ENCODE data around the gene AACS.
"Not testable (repeated sequence)": the region's sequence is repeated elsewhere in the genome, so short reads cannot be mapped to it uniquely, and the experiment has no call there.

The AACS gene

DNA sequence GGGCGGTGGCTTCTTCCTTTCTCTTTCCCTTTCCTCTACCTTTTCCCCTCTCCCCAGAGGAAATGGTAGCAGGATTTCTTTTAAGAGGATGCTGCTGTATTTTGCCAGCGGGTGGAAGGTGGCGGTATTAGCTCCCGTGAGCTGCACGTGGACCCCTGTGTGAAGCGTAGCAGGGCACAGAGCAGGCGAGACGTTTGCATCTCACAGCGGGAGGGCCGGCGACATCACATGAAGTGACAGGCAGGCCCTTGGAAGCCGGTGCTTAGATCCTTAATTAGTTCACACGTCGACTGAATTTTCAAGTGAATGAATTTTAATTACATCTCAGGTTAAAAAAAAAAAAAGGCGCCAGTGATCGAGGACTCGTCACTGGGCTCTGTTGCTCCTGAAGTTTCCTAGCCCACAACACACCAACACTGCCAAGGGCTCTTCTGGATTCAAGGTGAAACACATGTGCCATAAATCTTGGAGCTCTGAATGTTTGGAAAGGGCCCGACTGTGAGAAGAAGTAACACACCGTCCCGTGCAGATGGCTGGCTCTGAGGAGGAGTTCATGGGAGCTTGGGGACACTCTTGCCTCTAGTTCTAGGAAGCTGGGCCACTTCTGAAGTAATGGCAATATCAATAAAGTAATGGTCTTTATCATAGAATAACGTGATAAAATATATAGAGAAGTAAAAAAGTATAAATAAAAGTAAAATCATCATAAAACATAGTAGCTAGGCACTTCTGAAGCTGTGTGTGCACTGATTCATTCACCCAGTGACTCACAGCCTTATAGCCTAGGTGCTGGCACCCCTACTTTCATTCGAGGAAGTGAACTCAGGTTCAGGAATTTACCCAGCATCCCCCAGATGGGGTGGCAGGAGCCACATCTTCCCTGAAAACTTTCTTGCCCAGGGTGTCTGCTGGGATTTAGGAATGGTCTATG lies 75.3 kb downstream of the AACS start:
- peaks cover 12% of the 10 kb centered on the region for H3K4me1 ChIP-seq (ENCODE audit: insufficient read depth, insufficient read length)
- H3K4me3 ChIP-seq (ENCODE audit: insufficient read length, low read depth): no peak overlapping the region
- TF ChIP-seq YY1 (IDR thresholded peaks at IDR 0.05; ENCODE audit: insufficient read depth, insufficient read length) (no peak), SUZ12 (IDR thresholded peaks at IDR 0.05; ENCODE audit: extremely low read depth, insufficient read depth, insufficient read length) (no peak), ZNF274 (IDR thresholded peaks at IDR 0.05; ENCODE audit: low read depth, low read length) (no peak)
- DNase-seq (ENCODE audit: low read depth, low spot score): no peak
- no peak overlapping the region for H3K9ac ChIP-seq (ENCODE audit: insufficient read length, low read depth)
- H3K27me3 ChIP-seq (ENCODE audit: insufficient read depth, insufficient read length): no peaks in the 10 kb centered on the region
- H3K9me3 ChIP-seq (ENCODE audit: insufficient read depth, low read length): no peaks in the 10 kb centered on the region; the same call in 1 of the 2 replicates
- peaks cover 36% of the 10 kb centered on the region for H3K36me3 ChIP-seq (ENCODE audit: insufficient read depth, insufficient read length, low read length)

DNA sequence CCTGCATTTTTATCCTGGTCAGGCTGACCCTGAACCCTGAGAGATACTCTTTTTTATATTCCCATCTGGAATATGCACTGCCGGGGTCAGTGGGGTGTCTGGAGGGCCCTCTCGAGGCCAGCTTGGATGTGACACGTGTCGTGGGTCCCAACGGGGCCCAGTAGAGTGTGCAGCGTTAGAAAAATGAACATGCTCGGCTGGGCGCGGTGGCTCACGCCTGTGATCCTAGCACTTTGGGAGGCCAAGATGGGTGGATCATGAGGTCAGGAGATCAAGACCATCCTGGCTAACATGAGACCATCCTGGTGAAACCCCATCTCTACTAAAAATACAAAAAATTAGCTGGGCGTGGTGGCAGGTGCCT lies 76.0 kb downstream of the AACS start:
- H3K9ac ChIP-seq (ENCODE audit: insufficient read length, low read depth); H3K4me3 ChIP-seq (ENCODE audit: insufficient read length, low read depth); H3K27me3 ChIP-seq (ENCODE audit: insufficient read depth, insufficient read length); H3K9me3 ChIP-seq (ENCODE audit: insufficient read depth, low read length); DNase-seq (ENCODE audit: low read depth, low spot score): not testable (repeated sequence)
- Histone ChIP-seq H3K36me3 (ENCODE audit: insufficient read depth, insufficient read length, low read length) (peaks cover 32% of the 10 kb centered on the region), H3K4me1 (ENCODE audit: insufficient read depth, insufficient read length) (peaks cover 12% of the 10 kb centered on the region)

DNA sequence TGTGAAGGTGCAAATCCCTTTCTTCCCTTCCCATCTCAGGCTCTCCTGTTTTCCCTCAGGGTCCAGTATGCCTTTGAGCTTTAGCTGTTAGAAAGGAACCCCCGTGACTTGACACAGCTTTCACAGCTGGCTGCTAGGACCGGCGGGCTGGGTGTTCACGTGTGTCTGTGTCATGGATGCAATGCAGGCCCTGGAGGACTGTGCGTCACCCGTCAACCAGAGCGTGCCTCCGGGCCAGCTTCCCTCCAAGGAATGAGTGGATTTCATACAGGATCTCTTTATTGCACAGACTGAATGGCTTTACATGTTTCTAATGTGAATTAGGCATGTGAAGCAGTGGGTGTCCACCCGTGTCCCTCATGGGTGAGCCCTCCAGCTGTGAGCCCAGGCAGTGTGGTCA lies 77.4 kb downstream of the AACS start:
- no peaks in the 10 kb centered on the region; the same call in 1 of the 2 replicates for H3K9me3 ChIP-seq (ENCODE audit: insufficient read depth, low read length)
- H3K27me3 ChIP-seq (ENCODE audit: insufficient read depth, insufficient read length): peaks cover 3% of the 10 kb centered on the region
- H3K9ac ChIP-seq (ENCODE audit: insufficient read length, low read depth): no peak overlapping the region
- DNase-seq (ENCODE audit: low read depth, low spot score): no peak
- TF ChIP-seq ZNF274 (IDR thresholded peaks at IDR 0.05; ENCODE audit: low read depth, low read length): no peak
- no peak for TF ChIP-seq SUZ12 (IDR thresholded peaks at IDR 0.05; ENCODE audit: extremely low read depth, insufficient read depth, insufficient read length)
- no peak for TF ChIP-seq YY1 (IDR thresholded peaks at IDR 0.05; ENCODE audit: insufficient read depth, insufficient read length)
- H3K4me1 ChIP-seq (ENCODE audit: insufficient read depth, insufficient read length): peaks cover 12% of the 10 kb centered on the region
- H3K4me3 ChIP-seq (ENCODE audit: insufficient read length, low read depth): no peak overlapping the region
- H3K36me3 ChIP-seq (ENCODE audit: insufficient read depth, insufficient read length, low read length): peaks cover 24% of the 10 kb centered on the region

DNA sequence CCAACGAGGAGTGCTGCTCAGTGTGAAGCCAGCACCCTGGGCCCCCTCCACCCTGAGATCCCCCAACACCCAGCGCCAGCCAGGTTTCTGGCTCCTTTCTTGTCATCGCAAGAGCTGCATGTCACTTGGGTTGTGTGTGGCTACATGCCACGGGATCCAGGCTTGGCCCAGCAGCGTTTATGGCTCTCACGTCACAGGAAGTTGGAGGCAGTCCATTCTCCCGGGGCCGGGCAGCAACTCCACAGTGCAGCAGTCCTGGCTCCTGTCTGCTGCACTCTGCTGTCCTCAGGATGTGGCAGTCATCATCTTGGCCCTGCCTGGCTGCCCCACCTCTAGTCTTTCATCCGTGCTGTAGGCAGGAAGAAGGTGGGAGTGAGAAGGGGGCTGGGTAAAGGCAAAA lies 78.3 kb downstream of the AACS start:
- Histone ChIP-seq H3K4me3 (ENCODE audit: insufficient read length, low read depth) (no peak overlapping the region), H3K9me3 (ENCODE audit: insufficient read depth, low read length) (no peaks in the 10 kb centered on the region; the same call in 1 of the 2 replicates), H3K9ac (ENCODE audit: insufficient read length, low read depth) (no peak overlapping the region), H3K27me3 (ENCODE audit: insufficient read depth, insufficient read length) (peaks cover 3% of the 10 kb centered on the region), H3K4me1 (ENCODE audit: insufficient read depth, insufficient read length) (peaks cover 12% of the 10 kb centered on the region), H3K36me3 (ENCODE audit: insufficient read depth, insufficient read length, low read length) (peaks cover 18% of the 10 kb centered on the region)
- TF ChIP-seq SUZ12 (IDR thresholded peaks at IDR 0.05; ENCODE audit: extremely low read depth, insufficient read depth, insufficient read length) (no peak), YY1 (IDR thresholded peaks at IDR 0.05; ENCODE audit: insufficient read depth, insufficient read length) (no peak)
- no peak for DNase-seq (ENCODE audit: low read depth, low spot score)

DNA sequence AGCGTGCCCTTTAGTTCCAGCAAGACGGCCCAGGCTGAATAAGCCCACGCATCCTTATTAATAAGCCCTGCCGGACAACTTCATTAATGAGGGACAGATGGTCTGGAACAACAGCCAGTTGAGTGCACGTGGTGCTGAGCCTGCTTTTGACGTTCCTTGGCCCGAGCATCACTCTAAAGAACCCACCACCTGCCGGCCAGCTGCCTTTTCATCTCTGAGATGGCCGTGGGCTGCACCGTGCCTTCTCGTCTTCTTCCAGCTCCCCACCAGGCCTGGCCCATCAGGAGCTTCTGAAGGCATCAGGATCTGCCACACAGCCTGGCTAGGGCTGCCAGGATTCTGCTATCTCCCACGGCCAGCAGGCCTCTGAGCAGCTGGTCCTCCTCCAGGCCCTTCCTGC lies 80.0 kb downstream of the AACS start:
- DNase-seq (ENCODE audit: low read depth, low spot score): no peak
- H3K36me3 ChIP-seq (ENCODE audit: insufficient read depth, insufficient read length, low read length): peaks cover 9% of the 10 kb centered on the region
- H3K27me3 ChIP-seq (ENCODE audit: insufficient read depth, insufficient read length): peaks cover 3% of the 10 kb centered on the region
- H3K4me1 ChIP-seq (ENCODE audit: insufficient read depth, insufficient read length): peaks cover 2% of the 10 kb centered on the region
- H3K9ac ChIP-seq (ENCODE audit: insufficient read length, low read depth): no peak overlapping the region
- no peaks in the 10 kb centered on the region for H3K9me3 ChIP-seq (ENCODE audit: insufficient read depth, low read length)
- H3K4me3 ChIP-seq (ENCODE audit: insufficient read length, low read depth): no peak overlapping the region
- no peak for TF ChIP-seq ZNF274 (IDR thresholded peaks at IDR 0.05; ENCODE audit: low read depth, low read length)
- TF ChIP-seq YY1 (IDR thresholded peaks at IDR 0.05; ENCODE audit: insufficient read depth, insufficient read length): no peak
- no peak for TF ChIP-seq SUZ12 (IDR thresholded peaks at IDR 0.05; ENCODE audit: extremely low read depth, insufficient read depth, insufficient read length)

DNA sequence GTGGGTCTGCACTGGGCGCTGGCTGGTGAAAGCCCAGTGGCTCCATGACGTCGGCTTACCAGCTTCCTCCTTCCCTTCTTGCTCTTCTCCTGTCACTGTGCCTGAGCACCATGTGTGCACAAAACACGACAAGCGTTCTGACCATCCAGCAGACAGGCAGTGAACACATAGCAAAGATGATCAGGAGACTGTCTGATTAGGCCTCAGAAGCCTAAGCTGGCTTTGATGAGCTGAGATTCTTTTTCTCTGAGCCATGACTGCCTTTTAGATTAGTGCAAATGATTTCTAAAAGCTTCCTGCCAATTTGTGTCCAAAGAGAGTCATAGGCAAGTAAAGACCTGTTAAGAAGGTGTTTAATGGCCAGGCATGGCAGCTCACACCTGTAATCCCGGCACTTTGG lies 83.1 kb downstream of the AACS start:
- Histone ChIP-seq H3K4me3 (ENCODE audit: insufficient read length, low read depth) (no peak overlapping the region), H3K9me3 (ENCODE audit: insufficient read depth, low read length) (no peaks in the 10 kb centered on the region), H3K27me3 (ENCODE audit: insufficient read depth, insufficient read length) (peaks cover 3% of the 10 kb centered on the region), H3K4me1 (ENCODE audit: insufficient read depth, insufficient read length) (peaks cover 2% of the 10 kb centered on the region), H3K36me3 (ENCODE audit: insufficient read depth, insufficient read length, low read length) (no peaks in the 10 kb centered on the region), H3K9ac (ENCODE audit: insufficient read length, low read depth) (no peak overlapping the region)
- no peak for DNase-seq (ENCODE audit: low read depth, low spot score)
- TF ChIP-seq SUZ12 (IDR thresholded peaks at IDR 0.05; ENCODE audit: extremely low read depth, insufficient read depth, insufficient read length): no peak
- no peak for TF ChIP-seq ZNF274 (IDR thresholded peaks at IDR 0.05; ENCODE audit: low read depth, low read length)
- no peak for TF ChIP-seq YY1 (IDR thresholded peaks at IDR 0.05; ENCODE audit: insufficient read depth, insufficient read length)

DNA sequence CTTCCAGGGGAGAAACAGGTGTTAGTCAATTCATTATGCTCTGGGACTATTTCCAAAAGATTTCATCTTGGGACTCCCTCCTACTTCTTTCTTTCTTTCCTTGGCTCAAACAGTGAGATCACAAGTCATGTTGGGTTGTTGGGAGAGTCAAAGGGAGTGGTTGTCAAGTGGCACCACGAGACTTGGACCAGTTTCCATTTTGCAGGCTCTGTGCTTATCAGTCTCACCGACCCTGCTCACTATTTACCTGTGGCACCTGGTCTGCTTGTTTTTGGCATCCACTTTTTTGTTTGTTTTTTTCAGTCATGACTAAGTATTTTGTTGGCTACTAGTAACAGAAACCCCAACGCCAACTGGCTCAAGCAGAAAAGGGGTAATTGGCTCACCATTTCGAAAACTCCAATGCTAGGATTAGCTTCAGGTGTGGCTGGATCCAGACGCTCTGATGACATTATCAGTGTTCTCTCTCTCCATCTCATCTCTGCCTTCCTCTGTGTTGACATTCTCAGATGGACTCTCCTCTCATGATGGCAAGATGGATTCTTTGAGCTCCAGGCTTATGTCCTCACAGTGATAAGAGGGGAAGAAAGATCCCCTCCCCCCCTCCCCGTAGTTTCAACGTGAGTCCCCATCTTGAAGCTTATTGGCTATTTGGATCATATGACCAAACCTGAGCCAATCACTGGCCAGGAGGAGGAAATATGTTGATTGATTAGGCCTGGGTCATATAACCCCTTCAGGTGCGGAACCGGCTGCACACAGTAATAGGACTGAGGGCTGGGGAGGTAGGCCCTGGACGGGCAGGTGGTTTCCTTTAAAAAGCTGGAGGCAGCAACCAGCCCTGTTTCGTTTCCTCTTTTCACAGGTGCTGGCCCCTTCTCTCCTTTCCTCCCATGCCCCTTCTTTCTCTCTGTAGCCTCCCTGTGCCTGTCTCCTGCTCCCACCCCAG lies 84.2 kb downstream of the AACS start:
- H3K9ac ChIP-seq (ENCODE audit: insufficient read length, low read depth): no peak overlapping the region
- H3K4me3 ChIP-seq (ENCODE audit: insufficient read length, low read depth): no peak overlapping the region
- TF ChIP-seq ZNF274 (IDR thresholded peaks at IDR 0.05; ENCODE audit: low read depth, low read length) (no peak), YY1 (IDR thresholded peaks at IDR 0.05; ENCODE audit: insufficient read depth, insufficient read length) (no peak), SUZ12 (IDR thresholded peaks at IDR 0.05; ENCODE audit: extremely low read depth, insufficient read depth, insufficient read length) (no peak)
- peaks cover 3% of the 10 kb centered on the region for H3K27me3 ChIP-seq (ENCODE audit: insufficient read depth, insufficient read length)
- H3K9me3 ChIP-seq (ENCODE audit: insufficient read depth, low read length): no peaks in the 10 kb centered on the region
- DNase-seq (ENCODE audit: low read depth, low spot score): no peak
- no peaks in the 10 kb centered on the region for H3K36me3 ChIP-seq (ENCODE audit: insufficient read depth, insufficient read length, low read length)
- no peaks in the 10 kb centered on the region for H3K4me1 ChIP-seq (ENCODE audit: insufficient read depth, insufficient read length)

All from NT2/D1 (cell line).